RWPE2 (cell line): ENCODE measurements around the gene ZNRF3.
"Not testable (repeated sequence)": the region's sequence is repeated elsewhere in the genome, so short reads cannot be mapped to it uniquely, and the experiment has no call there.

ENCODE experiments used
- ATAC-seq: fragments of 200-7000 bp; cut with Tn5 transposase; 3 replicates; pipeline ENCODE4 v1.9.1; 2021; ENCODE audit warnings: low read depth
- DNase-seq: peaks from one replicate; pipeline ENCODE4 v3.0.0-alpha.2; 2020; ENCODE audit warnings: low spot score
- H3K27ac ChIP-seq: fragments of 450-650 bp; 2 replicates; pipeline ENCODE4 v1.5.1; 2017; ENCODE audit warnings: mild to moderate bottlenecking; ENCODE audit not compliant: poor library complexity, severe bottlenecking
- H3K27me3 ChIP-seq: fragments of 250-450 bp; sonication (Bioruptor Pico); 2 replicates; pipeline ENCODE4 v1.5.1; 2021; ENCODE audit warnings: mild to moderate bottlenecking, moderate library complexity; ENCODE audit not compliant: insufficient read depth, poor library complexity, severe bottlenecking
- H3K36me3 ChIP-seq: fragments of 250-450 bp; sonication (Bioruptor Pico); 2 replicates; pipeline ENCODE4 v1.5.1; 2020; ENCODE audit warnings: low read depth, mild to moderate bottlenecking, moderate library complexity
- H3K4me1 ChIP-seq: fragments of 250-450 bp; sonication (Bioruptor Pico); 2 replicates; pipeline ENCODE4 v1.5.1; 2021; ENCODE audit warnings: mild to moderate bottlenecking, moderate library complexity; ENCODE audit not compliant: insufficient read depth, poor library complexity, severe bottlenecking
- H3K4me3 ChIP-seq: fragments of 250-450 bp; sonication (Bioruptor Pico); 2 replicates; pipeline ENCODE4 v1.5.1; 2021; ENCODE audit warnings: mild to moderate bottlenecking, moderate library complexity; ENCODE audit not compliant: severe bottlenecking
- H3K9me3 ChIP-seq: fragments of 250-450 bp; sonication (Bioruptor Pico); 2 replicates; pipeline ENCODE4 v1.5.1; 2021; ENCODE audit warnings: mild to moderate bottlenecking, moderate library complexity; ENCODE audit not compliant: severe bottlenecking
- TF ChIP-seq, protein P1 (sequence below): fragments of 450-650 bp; IDR thresholded peaks from one replicate; pipeline ENCODE4 v1.5.1; 2017; ENCODE audit warnings: mild to moderate bottlenecking, moderate library complexity; ENCODE audit not compliant: poor library complexity, severe bottlenecking

The ZNRF3 gene

GRCh38 chr22:28905256-28905832, 22.0 kb downstream of the ZNRF3 start:
- H3K4me1 ChIP-seq: peaks cover 11% of the 10 kb centered on the region
- no peak overlapping the region for H3K4me3 ChIP-seq
- H3K27ac ChIP-seq: no peak overlapping the region
- no peaks in the 10 kb centered on the region for H3K9me3 ChIP-seq
- ATAC-seq: no peak
- H3K27me3 ChIP-seq: no peaks in the 10 kb centered on the region
- TF ChIP-seq, protein P1, sequence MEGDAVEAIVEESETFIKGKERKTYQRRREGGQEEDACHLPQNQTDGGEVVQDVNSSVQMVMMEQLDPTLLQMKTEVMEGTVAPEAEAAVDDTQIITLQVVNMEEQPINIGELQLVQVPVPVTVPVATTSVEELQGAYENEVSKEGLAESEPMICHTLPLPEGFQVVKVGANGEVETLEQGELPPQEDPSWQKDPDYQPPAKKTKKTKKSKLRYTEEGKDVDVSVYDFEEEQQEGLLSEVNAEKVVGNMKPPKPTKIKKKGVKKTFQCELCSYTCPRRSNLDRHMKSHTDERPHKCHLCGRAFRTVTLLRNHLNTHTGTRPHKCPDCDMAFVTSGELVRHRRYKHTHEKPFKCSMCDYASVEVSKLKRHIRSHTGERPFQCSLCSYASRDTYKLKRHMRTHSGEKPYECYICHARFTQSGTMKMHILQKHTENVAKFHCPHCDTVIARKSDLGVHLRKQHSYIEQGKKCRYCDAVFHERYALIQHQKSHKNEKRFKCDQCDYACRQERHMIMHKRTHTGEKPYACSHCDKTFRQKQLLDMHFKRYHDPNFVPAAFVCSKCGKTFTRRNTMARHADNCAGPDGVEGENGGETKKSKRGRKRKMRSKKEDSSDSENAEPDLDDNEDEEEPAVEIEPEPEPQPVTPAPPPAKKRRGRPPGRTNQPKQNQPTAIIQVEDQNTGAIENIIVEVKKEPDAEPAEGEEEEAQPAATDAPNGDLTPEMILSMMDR: no peak
- DNase-seq: no peak
- no peaks in the 10 kb centered on the region for H3K36me3 ChIP-seq

DNA sequence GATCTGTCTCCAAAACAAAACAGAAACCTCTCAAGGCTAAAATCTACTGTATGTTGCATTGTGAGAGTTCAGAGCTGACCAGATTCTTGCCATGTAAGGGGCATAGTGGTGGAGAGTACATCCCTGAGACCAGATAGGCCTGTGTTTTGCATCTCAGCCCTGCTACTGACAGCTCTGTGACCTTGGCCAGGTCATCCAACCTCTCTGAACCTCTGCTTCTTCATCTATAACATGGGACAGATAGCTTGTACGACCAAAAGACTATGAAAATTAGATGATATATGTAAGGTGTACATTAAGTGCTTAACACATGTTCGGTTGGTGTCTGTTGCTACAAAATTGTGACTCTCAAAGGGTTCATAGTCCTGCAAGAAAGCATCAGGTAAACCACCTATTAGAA, 22.9 kb downstream of the ZNRF3 start:
- no peaks in the 10 kb centered on the region for H3K27me3 ChIP-seq
- DNase-seq (no peak), ATAC-seq (no peak)
- H3K4me1 ChIP-seq: peaks cover 11% of the 10 kb centered on the region
- no peaks in the 10 kb centered on the region for H3K9me3 ChIP-seq
- H3K27ac ChIP-seq: no peak overlapping the region
- H3K4me3 ChIP-seq: no peak overlapping the region
- TF ChIP-seq, protein P1: no peak
- H3K36me3 ChIP-seq: no peaks in the 10 kb centered on the region

DNA sequence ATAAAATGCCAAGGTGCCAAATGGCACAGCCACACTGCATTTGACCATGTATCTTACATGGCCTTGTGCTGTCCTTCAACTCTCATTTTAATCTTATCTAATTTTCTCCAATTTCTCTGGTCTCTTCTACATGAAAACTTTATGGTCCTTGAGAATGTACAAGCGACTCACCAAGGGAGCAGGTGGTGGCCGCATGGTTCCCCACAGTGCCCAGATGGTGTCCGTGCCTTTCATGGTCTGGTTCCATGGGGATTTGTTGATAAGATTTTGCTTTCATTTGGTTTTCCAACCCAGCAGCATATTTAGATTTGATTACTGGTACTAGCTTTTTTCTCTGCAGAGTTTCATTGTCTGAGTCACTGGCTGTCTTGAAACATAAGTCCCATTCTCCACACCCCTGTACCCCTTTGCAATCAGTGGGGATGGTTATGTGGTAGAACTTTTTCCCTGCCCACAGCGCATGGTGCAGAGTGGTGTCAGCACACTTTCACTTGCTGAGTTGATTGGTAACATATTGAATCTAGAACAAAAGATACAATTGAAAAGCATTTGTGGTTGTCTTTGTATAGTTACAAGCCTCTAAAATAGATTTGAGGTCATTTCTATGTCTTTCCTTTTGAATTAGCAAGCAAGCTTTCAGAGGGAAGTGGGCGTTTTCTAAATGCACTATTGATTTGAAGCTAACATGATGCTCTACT, 24.1 kb downstream of the ZNRF3 start:
- Histone ChIP-seq H3K27ac (no peak overlapping the region), H3K9me3 (no peaks in the 10 kb centered on the region), H3K4me1 (peaks cover 19% of the 10 kb centered on the region), H3K4me3 (no peak overlapping the region), H3K27me3 (no peaks in the 10 kb centered on the region), H3K36me3 (no peaks in the 10 kb centered on the region)
- TF ChIP-seq, protein P1: no peak
- DNase-seq (no peak), ATAC-seq (no peak)

DNA sequence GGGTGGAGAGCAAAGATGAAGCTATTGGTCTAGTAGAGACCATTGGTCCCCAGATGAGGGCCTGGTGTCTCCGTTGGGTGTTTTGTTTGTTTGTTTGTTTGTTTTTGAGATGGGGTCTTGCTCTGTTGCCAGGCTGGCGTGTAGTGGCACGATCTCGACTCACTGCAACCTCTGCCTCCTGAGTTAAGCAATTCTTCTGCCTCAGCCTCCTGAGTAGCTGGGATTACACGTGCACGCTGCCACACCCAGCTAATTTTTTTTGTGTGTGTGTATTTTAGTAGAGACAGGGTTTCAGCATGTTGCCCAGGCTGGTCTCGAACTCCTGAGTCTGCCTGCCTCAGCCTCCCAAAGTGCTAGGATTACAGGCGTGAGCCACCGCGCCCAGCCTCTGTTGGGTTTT, 25.4 kb downstream of the ZNRF3 start:
- peaks cover 19% of the 10 kb centered on the region for H3K4me1 ChIP-seq
- not testable (repeated sequence) for H3K27me3 ChIP-seq, H3K9me3 ChIP-seq, ATAC-seq, H3K36me3 ChIP-seq, H3K27ac ChIP-seq, DNase-seq, H3K4me3 ChIP-seq

DNA sequence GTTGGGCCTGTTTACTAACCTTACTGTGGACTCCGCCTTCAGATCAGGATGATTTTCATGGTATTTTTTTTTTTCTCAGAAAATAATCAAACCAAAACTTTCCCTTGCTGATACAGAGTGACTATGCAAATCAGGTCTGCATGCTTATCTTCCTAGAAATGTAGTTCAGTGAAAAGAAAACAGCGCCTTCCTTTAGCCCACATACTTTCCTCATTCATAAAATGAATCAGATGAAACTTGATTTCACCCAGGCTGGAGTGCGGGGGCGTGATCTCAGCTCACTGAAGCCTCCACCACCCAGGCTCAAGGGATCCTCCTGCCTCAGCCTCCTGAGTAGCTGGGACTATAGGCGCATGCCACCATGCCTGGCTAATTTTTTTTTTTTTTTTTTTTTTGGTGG, 26.0 kb downstream of the ZNRF3 start:
- no peak for DNase-seq
- peaks cover 17% of the 10 kb centered on the region for H3K4me1 ChIP-seq

More for the DNA sequence above, 26.0 kb downstream of the ZNRF3 start:
- no peaks in the 10 kb centered on the region for H3K27me3 ChIP-seq
- no peaks in the 10 kb centered on the region for H3K9me3 ChIP-seq
- no peak overlapping the region for H3K27ac ChIP-seq
- TF ChIP-seq, protein P1: no peak
- H3K4me3 ChIP-seq: no peak overlapping the region
- no peaks in the 10 kb centered on the region for H3K36me3 ChIP-seq
- ATAC-seq: no peak
